Measurements from ENCODE around the gene FBRS.
"Not testable (repeated sequence)": the region's sequence is repeated elsewhere in the genome, so short reads cannot be mapped to it uniquely, and the experiment has no call there.

The FBRS gene

DNA sequence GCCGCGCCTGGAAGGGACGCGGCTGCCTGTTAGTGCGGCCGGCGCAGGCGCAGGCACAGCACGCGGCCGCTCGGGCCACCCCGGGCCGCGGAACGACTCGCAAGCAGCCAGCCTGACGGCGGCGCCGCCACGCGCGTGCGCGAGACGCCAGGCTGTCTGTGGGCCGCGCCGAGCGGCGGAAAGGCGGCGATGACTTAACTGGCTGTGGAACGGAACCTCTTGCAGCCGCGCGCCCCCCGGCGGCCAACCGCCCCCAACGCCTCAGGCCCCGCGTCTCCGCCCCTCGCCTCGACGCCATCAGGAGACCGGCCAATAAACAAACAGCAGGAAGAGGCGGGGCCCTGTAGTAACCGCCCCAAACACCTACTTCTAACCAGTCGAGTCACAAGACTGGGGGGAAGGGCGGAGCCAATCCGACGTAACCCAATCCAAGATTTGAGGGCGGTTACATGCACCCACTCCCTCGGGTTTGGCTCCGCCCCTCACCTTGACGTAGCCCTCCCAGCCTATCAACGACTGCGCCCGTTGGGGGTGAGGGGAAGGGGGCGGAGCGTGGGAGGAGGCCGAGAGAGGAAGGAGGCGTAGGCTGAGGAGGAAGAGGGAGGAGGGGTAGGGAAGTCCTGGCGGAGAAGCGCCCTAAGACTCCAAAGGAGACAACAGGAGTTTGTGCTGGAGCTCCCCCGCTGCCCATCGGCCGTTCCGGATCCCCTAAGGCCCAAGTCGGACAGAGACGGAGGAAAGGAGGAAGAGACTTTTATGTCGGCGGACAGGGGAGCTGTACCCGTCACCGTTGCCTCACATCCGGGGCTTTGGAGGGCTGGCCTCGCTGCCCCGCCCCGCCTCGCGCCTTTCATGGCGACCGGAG is at the start of gene FBRS:
FBRS (plus strand) TSS at position 566 of the 865 bp plus-strand sequence. CDS start 1,088 bp downstream, outside the sequence.
- DNase-seq (ENCODE audit: low spot score) = peak; percentile 100

- DNase-seq (ENCODE audit: low spot score) = no peak
These were observed 49.0 kb upstream of the FBRS start for GRCh38 chr16:30609002-30609925.

- peak; percentile 98 for DNase-seq (ENCODE audit: low spot score)
These were observed 48.0 kb upstream of the FBRS start, which contains the start of gene ZNF689 for GRCh38 chr16:30609926-30610839. Gene ZNF689, minus strand, starts transcription at chr16:30610389. Its CDS starts 348 bp downstream, at chr16:30610041.

GRCh38 chr16:30615358-30616091 is 42.7 kb upstream of the FBRS start:
- no peak for DNase-seq (ENCODE audit: low spot score)

DNA sequence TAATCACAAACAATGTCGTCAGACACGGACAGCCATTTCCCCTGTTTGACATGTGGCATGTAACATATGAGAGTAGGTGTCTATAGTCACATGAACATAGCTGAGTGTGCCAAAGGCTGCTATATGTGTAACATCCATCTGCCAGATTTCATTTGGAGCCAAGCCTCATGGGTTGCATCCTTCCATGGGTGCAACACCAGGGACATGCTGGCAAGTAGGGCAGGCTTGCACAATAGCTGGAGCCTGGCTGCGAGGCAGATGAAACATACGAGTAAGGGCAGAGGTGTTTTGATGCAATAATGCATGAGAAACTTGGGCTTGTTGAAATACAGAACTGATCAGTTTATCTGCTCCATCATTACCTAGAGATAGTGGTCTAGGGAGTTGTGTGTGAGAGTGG is 39.0 kb upstream of the FBRS start:
- no peak for DNase-seq (ENCODE audit: low spot score)

- DNase-seq (ENCODE audit: low spot score) = no peak
These were observed 38.6 kb upstream of the FBRS start for GRCh38 chr16:30619638-30620037.

- no peak for DNase-seq (ENCODE audit: low spot score)
These were observed 38.1 kb upstream of the FBRS start for GRCh38 chr16:30620169-30620568.

DNA sequence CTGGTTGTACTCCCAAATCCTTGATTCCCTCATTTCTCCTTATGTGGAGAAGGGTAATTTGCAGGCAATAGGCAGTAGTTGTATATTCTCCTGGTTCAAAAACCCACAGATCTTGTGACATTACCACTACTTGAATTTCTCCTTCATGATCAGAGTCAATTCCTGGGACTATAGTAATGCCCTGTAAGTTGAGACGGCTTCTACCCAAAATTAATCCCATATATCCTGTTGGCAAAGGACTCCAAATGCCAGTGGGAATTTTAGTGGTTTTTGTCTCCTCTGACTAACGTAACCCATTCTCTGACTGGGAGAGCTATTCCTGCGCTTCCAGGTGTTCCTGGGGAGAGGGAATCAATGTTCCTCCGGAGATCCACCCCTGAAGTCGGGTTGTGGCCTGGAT is 36.5 kb upstream of the FBRS start:
- DNase-seq (ENCODE audit: low spot score) = no peak

DNA sequence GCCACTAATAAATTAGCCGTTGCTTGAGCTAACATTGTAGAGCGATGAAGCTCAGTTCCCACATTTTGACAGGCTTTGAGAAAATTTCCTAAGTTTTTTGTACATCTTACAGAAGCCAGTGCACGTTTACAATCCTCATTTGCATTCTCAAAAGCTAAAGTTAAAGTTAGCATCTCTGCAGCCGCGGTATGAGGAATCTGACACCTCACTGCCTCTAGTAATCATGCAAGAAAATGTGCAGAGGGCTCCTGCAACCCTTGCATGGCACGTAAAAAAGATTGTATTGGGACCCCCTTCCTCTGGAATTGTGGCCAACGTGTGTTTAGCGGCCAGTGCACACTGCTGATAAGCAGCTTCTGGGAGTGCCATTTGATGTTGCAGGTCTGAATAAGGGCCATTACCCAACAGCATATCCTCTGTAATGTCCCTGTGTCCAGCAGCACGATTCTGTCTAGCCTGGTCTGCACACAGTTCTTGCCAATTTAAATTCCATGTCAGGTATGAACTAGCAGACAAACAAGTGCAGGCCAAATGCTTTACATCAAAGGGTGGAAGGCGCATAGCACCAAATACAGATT is 35.7 kb upstream of the FBRS start:
- DNase-seq (ENCODE audit: low spot score) = no peak

- DNase-seq (ENCODE audit: low spot score) = no peak
These were observed 34.5 kb upstream of the FBRS start for GRCh38 chr16:30623536-30624283.

DNA sequence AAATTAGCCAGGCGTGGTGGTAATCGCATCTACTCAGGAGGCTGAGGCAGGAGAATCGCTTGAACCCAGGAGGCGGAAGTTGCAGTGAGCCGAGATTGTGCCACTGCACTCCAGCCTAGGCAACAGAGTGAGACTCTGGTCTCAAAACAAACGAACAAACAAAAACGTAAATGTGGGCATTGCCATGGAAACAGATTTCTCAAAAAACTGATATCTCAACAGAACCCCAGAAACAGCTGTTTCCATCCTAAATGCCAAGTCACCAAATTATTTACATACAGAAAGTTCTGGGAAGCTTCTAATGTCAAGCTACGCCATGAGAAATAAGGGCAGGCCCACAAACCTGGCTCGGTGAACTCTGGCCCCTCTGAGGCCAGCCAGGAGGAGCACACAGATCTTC is 32.0 kb upstream of the FBRS start:
- no peak for DNase-seq (ENCODE audit: low spot score)

GRCh38 chr16:30628628-30629540 is 29.3 kb upstream of the FBRS start:
- peak; percentile 83 for DNase-seq (ENCODE audit: low spot score)

DNA sequence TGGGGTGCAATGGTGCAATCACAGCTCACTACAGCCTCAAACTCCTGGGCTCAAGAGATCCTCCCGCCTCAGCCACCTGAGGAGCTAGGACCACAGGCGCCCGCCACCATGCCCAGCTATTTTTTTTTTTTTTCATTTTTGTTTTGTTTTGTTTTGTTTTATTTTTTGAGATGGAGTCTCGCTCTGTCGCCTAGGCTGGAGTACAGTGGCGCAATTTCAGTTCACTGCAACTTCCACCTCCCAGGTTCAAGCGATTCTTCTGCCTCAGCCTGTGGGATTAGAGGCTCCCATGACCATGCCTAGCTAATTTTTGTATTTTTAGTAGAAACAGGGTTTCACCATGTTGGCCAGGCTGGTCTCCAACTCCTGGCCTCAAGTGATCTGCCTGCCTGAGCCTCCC is 25.8 kb upstream of the FBRS start:
- not testable (repeated sequence) for DNase-seq (ENCODE audit: low spot score)

- DNase-seq (ENCODE audit: low spot score) = no peak
These were observed 24.7 kb upstream of the FBRS start for GRCh38 chr16:30633526-30633925.

DNA sequence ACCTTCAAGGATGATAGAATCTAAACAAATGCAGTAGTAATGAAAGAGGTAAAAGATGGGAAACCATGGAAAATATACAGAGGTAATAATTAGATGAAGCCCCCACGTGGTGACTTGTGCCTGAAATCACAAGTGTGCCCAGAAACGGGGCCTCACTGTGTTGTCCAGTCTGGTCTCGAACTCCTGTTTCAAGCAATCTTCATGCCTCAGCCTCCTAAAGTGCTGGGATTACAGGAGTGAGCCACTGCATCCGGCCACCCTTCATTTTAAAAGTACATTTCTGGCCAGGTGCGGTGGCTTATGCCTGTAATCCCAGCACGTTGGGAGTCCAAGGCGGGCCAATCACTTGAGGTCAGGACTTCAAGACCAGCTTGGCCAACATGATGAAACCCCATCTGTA is 21.6 kb upstream of the FBRS start:
- DNase-seq (ENCODE audit: low spot score) = no peak

GRCh38 chr16:30637139-30637538 is 21.1 kb upstream of the FBRS start:
- not testable (repeated sequence) for DNase-seq (ENCODE audit: low spot score)

- no peak for DNase-seq (ENCODE audit: low spot score)
These were observed 20.3 kb upstream of the FBRS start for GRCh38 chr16:30637944-30638343.

GRCh38 chr16:30641378-30641982 is 16.8 kb upstream of the FBRS start:
- no peak for DNase-seq (ENCODE audit: low spot score)
